GM19372 (cell line): ENCODE data around the gene CNDP2.

ENCODE experiments used
- ATAC-seq: cut with Tn5 transposase; IDR thresholded peaks from one replicate; pipeline ENCODE4 v1.9.1; 2021; ENCODE audit warnings: mild to moderate bottlenecking, low read depth, moderate library complexity; ENCODE audit not compliant: unreplicated experiment

Gene CNDP2

GRCh38 chr18:74468547-74469061, 27.6 kb upstream of the CNDP2 start:
- ATAC-seq, result no peak

GRCh38 chr18:74472312-74472711, 23.9 kb upstream of the CNDP2 start:
- no peak for ATAC-seq

GRCh38 chr18:74473976-74474640, 22.1 kb upstream of the CNDP2 start:
- no peak for ATAC-seq

DNA sequence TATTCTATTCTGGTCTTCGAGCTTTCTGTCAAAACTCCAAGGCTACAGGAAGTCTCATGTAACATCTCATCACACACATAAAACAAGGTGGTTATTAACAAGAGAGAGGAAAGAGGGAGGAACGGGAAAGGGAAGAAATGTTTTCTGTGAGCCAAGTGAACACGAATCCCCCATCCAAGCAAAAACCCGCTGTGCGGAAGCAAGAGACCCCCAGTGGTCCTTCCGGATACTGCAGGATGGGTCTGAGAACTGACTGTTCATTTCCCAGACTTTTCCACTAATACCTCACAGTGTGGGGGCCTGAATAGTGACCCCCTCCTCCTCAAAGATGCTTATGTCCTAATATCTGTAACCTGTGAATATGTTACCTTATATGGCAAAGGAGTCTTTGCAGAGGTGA, 20.0 kb upstream of the CNDP2 start:
- no peak for ATAC-seq

DNA sequence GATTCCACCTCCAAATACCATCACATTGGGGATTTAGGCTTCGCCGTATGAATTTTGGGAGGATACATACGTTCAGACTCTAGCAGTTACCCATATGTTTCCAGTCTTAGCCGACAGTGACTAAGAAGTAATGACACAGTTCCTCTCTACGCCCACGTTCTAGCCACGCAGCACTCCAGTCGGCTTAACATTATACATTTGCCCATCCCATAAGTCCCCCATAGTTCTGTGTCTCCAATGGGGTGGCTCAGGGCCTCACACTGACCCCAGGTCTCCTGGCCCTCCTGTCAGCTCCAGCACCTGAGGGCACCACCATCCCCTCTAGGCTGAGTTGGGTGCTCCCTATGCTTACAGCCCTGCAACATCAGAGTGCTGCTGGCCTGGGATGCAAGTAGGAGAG, 18.4 kb upstream of the CNDP2 start:
- ATAC-seq, result no peak

- no peak for ATAC-seq
These were observed 17.8 kb upstream of the CNDP2 start for GRCh38 chr18:74478316-74478715.

DNA sequence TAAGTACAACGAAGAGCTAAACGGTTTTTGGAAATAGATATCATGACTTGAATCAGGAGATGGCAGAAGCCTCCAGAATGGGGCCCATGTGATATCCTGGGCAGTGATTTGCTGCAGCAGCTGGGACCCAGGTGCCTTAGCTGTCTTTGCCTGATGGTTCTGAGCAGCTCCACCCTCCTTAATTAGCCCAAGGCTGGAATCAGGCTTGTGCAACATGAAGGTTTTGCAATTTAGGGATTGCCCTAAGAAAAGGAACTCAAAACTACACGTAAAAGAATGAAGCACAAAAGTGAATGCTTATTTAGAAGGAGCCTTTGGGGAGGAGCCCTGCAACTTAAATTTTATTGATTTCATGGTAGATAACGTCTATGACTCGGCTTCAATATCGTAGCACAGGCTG, 17.3 kb upstream of the CNDP2 start:
- ATAC-seq, result no peak

- ATAC-seq, result no peak
These were observed 16.5 kb upstream of the CNDP2 start for GRCh38 chr18:74479486-74480148.

DNA sequence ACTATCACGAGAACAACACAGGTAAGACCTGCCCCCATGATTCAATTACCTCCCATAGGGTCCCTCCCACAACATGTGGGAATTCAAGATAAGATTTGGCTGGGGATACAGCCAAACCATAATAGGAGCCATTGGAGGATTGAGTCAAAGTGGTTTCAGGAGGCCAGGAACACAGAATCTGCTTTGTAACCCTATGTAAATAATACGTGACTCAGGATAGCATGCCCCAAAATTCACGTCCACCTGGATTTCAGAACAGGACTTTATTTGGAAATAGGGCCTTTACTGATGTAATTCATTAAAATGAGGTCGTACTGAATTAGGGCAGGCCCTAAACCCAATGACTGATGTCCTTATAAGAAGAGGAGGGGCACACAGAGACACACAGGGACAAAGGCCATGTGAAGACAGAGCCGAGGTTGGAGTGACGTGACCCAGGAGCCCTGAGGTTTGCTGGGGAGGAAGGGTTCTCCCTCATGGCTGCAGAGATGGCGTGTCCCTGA, 16.0 kb upstream of the CNDP2 start:
- no peak for ATAC-seq

GRCh38 chr18:74482697-74483096, 13.5 kb upstream of the CNDP2 start:
- no peak for ATAC-seq

- ATAC-seq, result no peak
These were observed 9.9 kb upstream of the CNDP2 start for GRCh38 chr18:74486119-74486849.

DNA sequence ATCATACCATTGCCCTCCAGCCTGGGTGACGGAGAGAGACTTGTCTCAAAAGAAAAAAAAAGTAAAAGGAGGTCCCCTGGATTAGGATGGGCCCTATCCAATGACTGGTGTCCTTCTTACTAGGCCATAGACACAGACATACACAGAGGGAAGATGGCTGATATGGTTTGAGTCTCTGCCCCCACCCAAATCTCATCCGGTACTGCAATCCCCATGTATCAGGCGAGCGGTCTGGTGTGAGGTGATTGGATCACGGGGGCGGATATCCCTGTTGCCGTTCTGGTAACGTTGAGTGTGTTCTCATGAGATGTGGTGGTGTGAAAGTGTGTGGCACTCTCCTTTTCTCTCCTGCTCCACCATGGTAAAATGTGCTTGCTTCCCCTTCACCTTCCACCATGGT, 7.8 kb upstream of the CNDP2 start:
- ATAC-seq, result no peak

GRCh38 chr18:74488864-74489263, 7.3 kb upstream of the CNDP2 start:
- ATAC-seq, result no peak

GRCh38 chr18:74489676-74490075, 6.5 kb upstream of the CNDP2 start:
- no peak for ATAC-seq

GRCh38 chr18:74492259-74492658, 3.9 kb upstream of the CNDP2 start:
- no peak for ATAC-seq

- ATAC-seq, result no peak
These were observed 2.5 kb upstream of the CNDP2 start for GRCh38 chr18:74493689-74494088.

- no peak for ATAC-seq
These were observed 1.6 kb upstream of the CNDP2 start for GRCh38 chr18:74494514-74494913.

GRCh38 chr18:74496508-74497323, 553 bp downstream of the CNDP2 start:
- ATAC-seq, result peak; percentile 21

DNA sequence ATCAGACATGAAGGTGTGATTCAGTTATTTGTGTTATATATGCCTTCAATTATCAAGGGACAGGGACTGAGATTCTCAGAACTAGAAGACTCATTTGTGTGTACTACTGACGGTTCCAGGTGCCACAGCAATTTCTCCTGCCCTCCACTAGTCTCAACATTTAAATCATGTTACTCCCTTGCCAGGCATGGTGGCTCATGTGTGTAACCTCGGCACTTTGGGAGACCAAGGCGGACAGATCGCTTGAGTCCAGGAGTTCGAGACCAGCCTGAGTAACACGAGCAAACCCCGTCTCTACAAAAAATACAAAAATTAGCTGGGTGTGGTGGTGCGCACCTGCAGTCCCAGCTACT, 1.1 kb downstream of the CNDP2 start:
- ATAC-seq, result no peak

DNA sequence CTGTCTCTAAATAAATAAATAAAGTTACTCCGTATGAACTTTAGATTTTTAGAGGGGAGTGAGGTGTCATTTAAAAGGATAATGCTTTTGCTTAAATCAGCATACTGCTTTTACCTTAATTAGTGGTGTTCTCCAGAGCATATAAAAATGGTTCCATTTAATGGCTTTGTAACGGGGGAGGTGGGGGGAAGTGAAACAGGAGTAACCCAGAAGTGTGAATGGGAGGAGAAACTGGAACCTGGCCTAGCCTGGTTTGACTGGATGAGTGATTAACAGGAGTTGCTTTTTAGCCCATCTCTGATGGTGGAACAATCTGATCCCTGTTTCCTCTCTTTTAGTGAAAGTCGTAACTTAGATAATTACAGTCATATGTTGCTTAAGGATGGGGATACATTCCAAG, 1.6 kb downstream of the CNDP2 start:
- ATAC-seq, result no peak
